Epithelial cell of esophagus (primary cell): ENCODE measurements around the gene LPIN1.

ENCODE experiments used
- DNase-seq: peaks from one replicate; pipeline ENCODE4 v3.0.0; 2010; ENCODE audit warnings: low read depth
- H3K4me3 ChIP-seq: 2 replicates; pipeline ENCODE4 v1.5.1; 2011; ENCODE audit warnings: mild to moderate bottlenecking, low read length, control low read depth
- TF ChIP-seq, protein P1 (sequence below): IDR thresholded peaks from 2 replicates; pipeline ENCODE4 v1.5.1; 2011; ENCODE audit warnings: low read depth, mild to moderate bottlenecking, low read length, control low read depth, inconsistent platforms; ENCODE audit not compliant: insufficient read depth; ENCODE audit errors: missing control alignments

The LPIN1 gene

DNA sequence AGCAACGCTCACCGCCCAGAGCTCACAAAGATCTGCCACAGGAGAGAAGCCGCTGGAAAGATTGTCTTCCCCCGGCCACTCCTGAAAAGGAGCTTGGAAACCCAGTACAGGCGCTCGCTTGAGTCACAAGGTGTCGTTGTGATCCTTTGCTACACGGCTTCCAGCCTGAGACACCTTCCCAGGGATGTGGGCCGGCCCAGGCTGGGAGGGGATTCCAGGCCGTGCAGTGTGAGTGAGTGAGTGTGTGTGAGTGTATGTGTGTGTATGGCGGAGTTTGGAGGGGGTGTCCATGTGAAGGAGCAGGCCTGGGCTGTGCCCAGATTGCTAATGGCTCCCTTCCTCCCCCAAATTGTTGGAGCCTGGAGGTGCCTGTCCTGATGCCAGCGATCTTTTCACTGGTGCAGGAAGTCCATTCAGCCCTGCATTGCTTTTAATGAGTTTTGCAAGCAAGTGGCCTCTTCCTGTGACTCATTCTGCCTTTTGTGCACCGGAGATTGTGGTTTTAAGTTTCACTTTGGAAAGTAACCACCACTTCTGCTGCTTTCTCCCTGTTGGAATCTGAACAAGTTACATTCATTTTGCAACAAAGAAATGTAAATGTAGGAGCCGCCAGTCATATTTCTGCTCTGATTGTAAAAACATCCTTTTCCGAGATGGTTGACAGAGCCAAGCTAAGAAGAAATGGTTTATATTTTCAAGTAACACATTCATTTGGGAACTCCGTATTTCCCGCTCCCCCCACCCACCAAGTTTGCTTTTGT is 83.7 kb downstream of the LPIN1 start:
- peak overlapping the region; percentile 25 for H3K4me3 ChIP-seq
- TF ChIP-seq, protein P1, sequence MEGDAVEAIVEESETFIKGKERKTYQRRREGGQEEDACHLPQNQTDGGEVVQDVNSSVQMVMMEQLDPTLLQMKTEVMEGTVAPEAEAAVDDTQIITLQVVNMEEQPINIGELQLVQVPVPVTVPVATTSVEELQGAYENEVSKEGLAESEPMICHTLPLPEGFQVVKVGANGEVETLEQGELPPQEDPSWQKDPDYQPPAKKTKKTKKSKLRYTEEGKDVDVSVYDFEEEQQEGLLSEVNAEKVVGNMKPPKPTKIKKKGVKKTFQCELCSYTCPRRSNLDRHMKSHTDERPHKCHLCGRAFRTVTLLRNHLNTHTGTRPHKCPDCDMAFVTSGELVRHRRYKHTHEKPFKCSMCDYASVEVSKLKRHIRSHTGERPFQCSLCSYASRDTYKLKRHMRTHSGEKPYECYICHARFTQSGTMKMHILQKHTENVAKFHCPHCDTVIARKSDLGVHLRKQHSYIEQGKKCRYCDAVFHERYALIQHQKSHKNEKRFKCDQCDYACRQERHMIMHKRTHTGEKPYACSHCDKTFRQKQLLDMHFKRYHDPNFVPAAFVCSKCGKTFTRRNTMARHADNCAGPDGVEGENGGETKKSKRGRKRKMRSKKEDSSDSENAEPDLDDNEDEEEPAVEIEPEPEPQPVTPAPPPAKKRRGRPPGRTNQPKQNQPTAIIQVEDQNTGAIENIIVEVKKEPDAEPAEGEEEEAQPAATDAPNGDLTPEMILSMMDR, result peak; percentile 73
- DNase-seq, result peak; percentile 95

DNA sequence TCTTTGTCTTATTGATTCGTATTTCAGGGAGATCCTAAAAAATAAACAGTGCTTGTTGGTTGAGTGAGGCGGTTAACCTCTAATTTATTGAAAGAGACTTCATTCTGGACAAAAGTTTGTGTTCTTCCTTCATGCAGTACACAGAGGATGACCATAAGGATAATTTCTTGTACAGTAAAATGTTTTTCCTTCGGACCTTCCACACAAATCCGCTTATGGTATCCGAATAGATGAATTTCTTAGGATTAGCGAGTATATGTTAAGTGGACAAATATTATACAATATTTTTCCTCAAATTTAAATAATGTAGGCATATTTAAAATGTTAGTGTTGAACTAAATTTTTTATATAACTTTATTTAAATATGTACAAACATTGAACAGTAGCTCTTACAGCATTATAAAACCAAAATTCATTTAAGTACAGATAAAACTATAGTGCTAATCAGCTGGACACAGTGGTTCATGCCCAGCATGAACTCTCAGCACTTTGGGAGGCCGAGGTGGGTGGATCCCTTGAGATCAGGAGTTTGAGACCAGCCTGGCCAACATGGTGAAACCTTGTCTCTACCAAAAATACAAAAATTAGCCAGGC is 84.4 kb downstream of the LPIN1 start:
- DNase-seq, result no peak
- TF ChIP-seq, protein P1, result no peak
- no peak overlapping the region for H3K4me3 ChIP-seq

DNA sequence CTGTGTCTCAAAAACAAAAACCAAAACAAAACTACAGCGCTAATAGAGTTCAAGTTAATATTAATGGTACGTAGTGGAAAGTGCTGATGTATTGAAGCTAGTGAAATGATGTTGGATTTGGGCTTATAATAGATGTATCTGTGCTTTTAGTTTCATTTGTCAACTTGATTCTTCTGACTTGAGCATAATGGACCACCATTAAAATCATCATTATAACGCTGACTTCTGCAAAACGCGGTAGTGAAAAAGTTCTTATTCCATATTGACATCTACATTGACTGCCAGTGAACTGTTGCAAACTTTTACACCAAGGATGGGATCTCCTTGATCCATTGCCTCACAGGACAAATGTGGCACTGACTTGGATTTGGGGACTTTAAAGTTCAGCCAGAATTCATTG is 85.0 kb downstream of the LPIN1 start:
- no peak overlapping the region for H3K4me3 ChIP-seq
- TF ChIP-seq, protein P1, result no peak
- DNase-seq, result no peak

- no peak overlapping the region for H3K4me3 ChIP-seq
- TF ChIP-seq, protein P1, result no peak
- no peak for DNase-seq
These were observed 86.1 kb downstream of the LPIN1 start for GRCh38 chr2:11832531-11832930.

DNA sequence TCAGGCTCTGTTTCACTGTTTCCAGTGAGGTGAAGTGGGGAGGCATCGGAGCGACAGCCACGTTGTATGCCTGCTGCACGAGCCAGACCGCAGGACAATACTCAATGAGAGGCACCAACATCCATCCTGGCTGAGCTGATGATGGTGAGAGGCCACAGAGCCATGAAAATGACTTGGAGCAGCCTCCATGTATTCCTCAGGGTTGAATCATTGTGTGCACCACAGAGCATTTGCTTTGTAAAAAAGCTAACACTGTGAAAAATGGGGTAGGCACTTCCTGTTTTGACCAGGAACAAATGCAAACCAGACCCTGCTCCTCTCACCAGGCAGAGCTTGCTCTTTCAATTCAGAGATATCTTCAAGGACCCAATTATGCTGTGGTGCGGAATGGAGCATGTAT is 87.2 kb downstream of the LPIN1 start:
- no peak for DNase-seq
- no peak overlapping the region for H3K4me3 ChIP-seq
- TF ChIP-seq, protein P1, result no peak

GRCh38 chr2:11835403-11835802 is 89.0 kb downstream of the LPIN1 start:
- no peak overlapping the region for H3K4me3 ChIP-seq
- TF ChIP-seq, protein P1, result peak; percentile 27
- DNase-seq, result no peak

DNA sequence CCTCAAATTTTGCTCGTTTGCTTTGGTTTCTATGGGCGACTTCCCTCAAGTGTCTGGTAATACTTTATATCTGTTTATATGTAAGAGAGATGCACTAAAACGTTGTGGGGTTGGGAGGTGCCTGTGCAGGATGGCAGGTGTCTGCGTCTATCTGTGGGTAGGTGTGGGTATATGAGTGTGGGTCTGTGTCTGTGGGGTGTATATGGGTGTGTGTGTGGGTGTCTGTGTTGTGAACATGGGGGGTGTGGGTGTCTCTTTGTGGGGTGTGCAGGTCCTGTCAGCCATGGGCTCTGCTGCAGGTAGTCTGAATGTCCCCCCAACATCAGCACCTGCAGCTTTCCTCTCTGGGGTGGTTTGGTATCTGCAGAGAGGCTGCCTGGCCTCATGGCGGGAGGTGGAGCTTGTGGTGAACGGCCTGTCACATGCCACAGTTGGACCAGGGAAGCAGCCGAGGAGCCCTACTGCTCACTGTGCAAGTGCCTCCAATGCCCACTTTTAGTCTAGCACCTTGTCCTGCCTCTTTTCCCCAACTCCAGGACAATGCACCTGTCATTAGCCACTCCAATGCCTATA is 90.3 kb downstream of the LPIN1 start:
- TF ChIP-seq, protein P1, result no peak
- no peak for DNase-seq
- no peak overlapping the region for H3K4me3 ChIP-seq
